Measurements from ENCODE around the gene ZBTB34.

GRCh38 chr9:126927419-126927818 is 67.0 kb downstream of the ZBTB34 start:
- TF ChIP-seq EP300 (IDR thresholded peaks at IDR 0.05; ENCODE audit: borderline replicate concordance) (no peak), TAF1 (IDR thresholded peaks at IDR 0.05; ENCODE audit: low read depth) (no peak), USF1 (IDR thresholded peaks at IDR 0.05) (no peak), MAX (IDR thresholded peaks at IDR 0.05) (no peak), TCF12 (IDR thresholded peaks at IDR 0.05; ENCODE audit: low read depth) (no peak), TEAD4 (IDR thresholded peaks at IDR 0.05) (no peak), REST (IDR thresholded peaks at IDR 0.05; ENCODE audit: low read depth) (no peak), CEBPB (IDR thresholded peaks at IDR 0.05) (no peak), RAD21 (IDR thresholded peaks at IDR 0.05; ENCODE audit: low read depth) (no peak), YY1 (IDR thresholded peaks at IDR 0.05; ENCODE audit: low read depth) (no peak)
